ENCODE data around the gene PTGIS.

PTGIS gene

GRCh38 chr20:49496043-49496442 lies 71.9 kb downstream of the PTGIS start:
- no peak for DNase-seq (ENCODE audit: extremely low spot score)
- ChIA-PET POLR2A (no interaction called here), CTCF (no interaction called here)
- no peak for TF ChIP-seq NFRKB (IDR thresholded peaks at IDR 0.05)
- TF ChIP-seq PKNOX1 (IDR thresholded peaks at IDR 0.05) = no peak
- TF ChIP-seq LEF1 (IDR thresholded peaks at IDR 0.05; ENCODE audit: borderline replicate concordance) = no peak
- TF ChIP-seq FOXM1 (IDR thresholded peaks at IDR 0.05; ENCODE audit: borderline replicate concordance) = no peak
- no peak for TF ChIP-seq BHLHE40 (IDR thresholded peaks at IDR 0.05; ENCODE audit: borderline replicate concordance)
- no peak for TF ChIP-seq SP1 (IDR thresholded peaks at IDR 0.05)
- TF ChIP-seq ELF4 (IDR thresholded peaks at IDR 0.05) = no peak
- no peak for TF ChIP-seq ARNT (IDR thresholded peaks at IDR 0.05)
- no peak for TF ChIP-seq FOXK2 (IDR thresholded peaks at IDR 0.05)
- no peak for TF ChIP-seq SUZ12 (IDR thresholded peaks at IDR 0.05)
- TF ChIP-seq L3MBTL2 (conservative IDR thresholded peaks at IDR 0.05) = no peak
- TF ChIP-seq TARDBP (IDR thresholded peaks at IDR 0.05) = no peak
- no peak for TF ChIP-seq ZNF384 (IDR thresholded peaks at IDR 0.05)
- no peak for TF ChIP-seq CTBP1 (IDR thresholded peaks at IDR 0.05; ENCODE audit: borderline replicate concordance)
- no peak for TF ChIP-seq FOXA1 (IDR thresholded peaks at IDR 0.05)
- TF ChIP-seq HDGF (IDR thresholded peaks at IDR 0.05; ENCODE audit: borderline replicate concordance) = no peak

GRCh38 chr20:49490689-49491088 lies 77.2 kb downstream of the PTGIS start:
- DNase-seq (ENCODE audit: extremely low spot score) = no peak
- POLR2A ChIA-PET = no interaction called here
- TF ChIP-seq CTBP1 (IDR thresholded peaks at IDR 0.05; ENCODE audit: borderline replicate concordance) = no peak
- TF ChIP-seq SUZ12 (IDR thresholded peaks at IDR 0.05) = no peak
- TF ChIP-seq SP1 (IDR thresholded peaks at IDR 0.05) = no peak
- TF ChIP-seq BHLHE40 (IDR thresholded peaks at IDR 0.05; ENCODE audit: borderline replicate concordance) = no peak
- no peak for TF ChIP-seq NFRKB (IDR thresholded peaks at IDR 0.05)
- CTCF ChIA-PET = no interaction called here

GRCh38 chr20:49489688-49490087 lies 78.2 kb downstream of the PTGIS start:
- POLR2A ChIA-PET = no interaction called here
- no peak for DNase-seq (ENCODE audit: extremely low spot score)
- TF ChIP-seq NFRKB (IDR thresholded peaks at IDR 0.05) = no peak
- no peak for TF ChIP-seq BHLHE40 (IDR thresholded peaks at IDR 0.05; ENCODE audit: borderline replicate concordance)
- TF ChIP-seq PKNOX1 (IDR thresholded peaks at IDR 0.05) = no peak
- TF ChIP-seq CTBP1 (IDR thresholded peaks at IDR 0.05; ENCODE audit: borderline replicate concordance) = no peak
- TF ChIP-seq FOXM1 (IDR thresholded peaks at IDR 0.05; ENCODE audit: borderline replicate concordance) = no peak
- no peak for TF ChIP-seq SP1 (IDR thresholded peaks at IDR 0.05)
- TF ChIP-seq FOXK2 (IDR thresholded peaks at IDR 0.05) = no peak
- TF ChIP-seq L3MBTL2 (conservative IDR thresholded peaks at IDR 0.05) = no peak
- TF ChIP-seq HDGF (IDR thresholded peaks at IDR 0.05; ENCODE audit: borderline replicate concordance) = no peak
- no peak for TF ChIP-seq LEF1 (IDR thresholded peaks at IDR 0.05; ENCODE audit: borderline replicate concordance)
- TF ChIP-seq ARNT (IDR thresholded peaks at IDR 0.05) = no peak
- no peak for TF ChIP-seq SUZ12 (IDR thresholded peaks at IDR 0.05)
- no peak for TF ChIP-seq ELF4 (IDR thresholded peaks at IDR 0.05)
- TF ChIP-seq TARDBP (IDR thresholded peaks at IDR 0.05) = no peak
- no peak for TF ChIP-seq FOXA1 (IDR thresholded peaks at IDR 0.05)
- TF ChIP-seq ZNF384 (IDR thresholded peaks at IDR 0.05) = no peak
- CTCF ChIA-PET = interaction anchor here (1.3 kb wide), 1 partner anchor 19 kb away, joined by 3 read pairs; no protein-coding TSS in a partner anchor

GRCh38 chr20:49486064-49486463 lies 81.9 kb downstream of the PTGIS start:
- POLR2A ChIA-PET = no interaction called here
- TF ChIP-seq FOXM1 (IDR thresholded peaks at IDR 0.05; ENCODE audit: borderline replicate concordance) = no peak
- TF ChIP-seq ELF4 (IDR thresholded peaks at IDR 0.05) = no peak
- no peak for TF ChIP-seq FOXA1 (IDR thresholded peaks at IDR 0.05)
- TF ChIP-seq SUZ12 (IDR thresholded peaks at IDR 0.05) = no peak
- no peak for TF ChIP-seq ZNF384 (IDR thresholded peaks at IDR 0.05)
- no peak for TF ChIP-seq LEF1 (IDR thresholded peaks at IDR 0.05; ENCODE audit: borderline replicate concordance)
- TF ChIP-seq HDGF (IDR thresholded peaks at IDR 0.05; ENCODE audit: borderline replicate concordance) = no peak
- TF ChIP-seq PKNOX1 (IDR thresholded peaks at IDR 0.05) = no peak
- TF ChIP-seq L3MBTL2 (conservative IDR thresholded peaks at IDR 0.05) = no peak
- no peak for TF ChIP-seq SP1 (IDR thresholded peaks at IDR 0.05)
- no peak for TF ChIP-seq BHLHE40 (IDR thresholded peaks at IDR 0.05; ENCODE audit: borderline replicate concordance)
- no peak for TF ChIP-seq FOXK2 (IDR thresholded peaks at IDR 0.05)
- TF ChIP-seq NFRKB (IDR thresholded peaks at IDR 0.05) = no peak
- no peak for TF ChIP-seq CTBP1 (IDR thresholded peaks at IDR 0.05; ENCODE audit: borderline replicate concordance)
- TF ChIP-seq ARNT (IDR thresholded peaks at IDR 0.05) = no peak
- no peak for TF ChIP-seq TARDBP (IDR thresholded peaks at IDR 0.05)
- no peak for DNase-seq (ENCODE audit: extremely low spot score)
- CTCF ChIA-PET = no interaction called here

GRCh38 chr20:49485563-49485962 lies 82.4 kb downstream of the PTGIS start:
- TF ChIP-seq CTBP1 (IDR thresholded peaks at IDR 0.05; ENCODE audit: borderline replicate concordance) = no peak
- TF ChIP-seq FOXK2 (IDR thresholded peaks at IDR 0.05) = no peak
- TF ChIP-seq SUZ12 (IDR thresholded peaks at IDR 0.05) = no peak
- no peak for TF ChIP-seq ARNT (IDR thresholded peaks at IDR 0.05)
- TF ChIP-seq BHLHE40 (IDR thresholded peaks at IDR 0.05; ENCODE audit: borderline replicate concordance) = no peak
- TF ChIP-seq L3MBTL2 (conservative IDR thresholded peaks at IDR 0.05) = no peak
- TF ChIP-seq TARDBP (IDR thresholded peaks at IDR 0.05) = no peak
- DNase-seq (ENCODE audit: extremely low spot score) = no peak
- CTCF ChIA-PET = interaction anchor here (0.9 to 2.7 kb wide), 5 partner anchors 20 to 209 kb away, joined by 3 to 19 read pairs (median 7); no protein-coding TSS in a partner anchor
- POLR2A ChIA-PET = no interaction called here

All from HEK293T (cell line).